ENCODE measurements around the gene NCOA7.
"Not testable (repeated sequence)": the region's sequence is repeated elsewhere in the genome, so short reads cannot be mapped to it uniquely, and the experiment has no call there.

The NCOA7 gene

DNA sequence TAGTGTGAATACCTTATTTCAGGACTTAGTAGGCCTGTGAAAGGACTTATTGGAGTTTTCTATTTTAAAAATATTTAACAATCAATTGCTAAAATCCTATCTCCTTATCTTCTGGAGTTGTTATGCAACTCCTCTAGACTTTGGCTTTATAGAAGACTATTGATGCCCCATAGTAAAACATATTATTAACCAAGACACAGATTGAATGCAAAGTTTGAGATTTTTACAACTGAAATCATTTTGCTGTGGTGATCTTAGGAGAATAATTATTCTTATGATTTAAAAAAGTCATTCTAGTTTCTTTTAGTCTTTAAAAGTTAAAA lies 36.9 kb upstream of the NCOA7 start:
- no peak for DNase-seq

DNA sequence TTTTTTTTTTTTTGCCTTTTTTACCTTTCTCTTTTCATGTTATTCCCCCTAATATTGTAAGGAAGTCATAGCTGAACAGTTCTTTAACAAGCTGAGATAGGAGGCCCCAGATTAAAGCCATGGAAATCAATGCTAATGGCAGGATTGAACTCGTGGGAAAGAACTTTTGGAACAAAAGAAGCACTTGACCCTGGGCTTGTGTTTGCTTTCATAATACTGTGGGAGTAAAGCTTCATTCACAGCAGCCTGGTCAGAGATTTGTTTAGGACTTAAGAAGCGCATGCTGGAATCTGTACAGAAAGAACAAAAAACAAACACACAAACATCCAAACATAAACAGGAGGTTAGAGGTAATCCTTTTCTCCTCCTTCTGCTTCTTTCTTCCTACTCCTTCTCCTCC lies 36.2 kb upstream of the NCOA7 start:
- DNase-seq, result no peak

DNA sequence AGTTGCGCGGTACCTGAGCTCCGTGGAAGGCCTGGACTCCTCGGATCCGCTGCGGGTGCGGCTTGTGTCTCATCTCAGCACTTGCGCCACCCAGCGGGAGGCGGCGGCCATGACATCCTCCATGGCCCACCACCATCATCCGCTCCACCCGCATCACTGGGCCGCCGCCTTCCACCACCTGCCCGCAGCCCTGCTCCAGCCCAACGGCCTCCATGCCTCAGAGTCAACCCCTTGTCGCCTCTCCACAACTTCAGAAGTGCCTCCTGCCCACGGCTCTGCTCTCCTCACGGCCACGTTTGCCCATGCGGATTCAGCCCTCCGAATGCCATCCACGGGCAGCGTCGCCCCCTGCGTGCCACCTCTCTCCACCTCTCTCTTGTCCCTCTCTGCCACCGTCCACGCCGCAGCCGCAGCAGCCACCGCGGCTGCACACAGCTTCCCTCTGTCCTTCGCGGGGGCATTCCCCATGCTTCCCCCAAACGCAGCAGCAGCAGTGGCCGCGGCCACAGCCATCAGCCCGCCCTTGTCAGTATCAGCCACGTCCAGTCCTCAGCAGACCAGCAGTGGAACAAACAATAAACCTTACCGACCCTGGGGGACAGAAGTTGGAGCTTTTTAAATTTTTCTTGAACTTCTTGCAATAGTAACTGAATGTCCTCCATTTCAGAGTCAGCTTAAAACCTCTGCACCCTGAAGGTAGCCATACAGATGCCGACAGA lies 31.4 kb upstream of the NCOA7 start:
- DNase-seq, result no peak

DNA sequence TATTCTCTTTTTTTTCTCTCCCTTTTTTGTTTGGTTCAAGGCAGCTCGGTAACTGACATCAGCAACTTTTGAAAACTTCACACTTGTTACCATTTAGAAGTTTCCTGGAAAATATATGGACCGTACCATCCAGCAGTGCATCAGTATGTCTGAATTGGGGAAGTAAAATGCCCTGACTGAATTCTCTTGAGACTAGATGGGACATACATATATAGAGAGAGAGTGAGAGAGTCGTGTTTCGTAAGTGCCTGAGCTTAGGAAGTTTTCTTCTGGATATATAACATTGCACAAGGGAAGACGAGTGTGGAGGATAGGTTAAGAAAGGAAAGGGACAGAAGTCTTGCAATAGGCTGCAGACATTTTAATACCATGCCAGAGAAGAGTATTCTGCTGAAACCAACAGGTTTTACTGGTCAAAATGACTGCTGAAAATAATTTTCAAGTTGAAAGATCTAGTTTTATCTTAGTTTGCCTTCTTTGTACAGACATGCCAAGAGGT lies 30.8 kb upstream of the NCOA7 start:
- DNase-seq, result no peak

DNA sequence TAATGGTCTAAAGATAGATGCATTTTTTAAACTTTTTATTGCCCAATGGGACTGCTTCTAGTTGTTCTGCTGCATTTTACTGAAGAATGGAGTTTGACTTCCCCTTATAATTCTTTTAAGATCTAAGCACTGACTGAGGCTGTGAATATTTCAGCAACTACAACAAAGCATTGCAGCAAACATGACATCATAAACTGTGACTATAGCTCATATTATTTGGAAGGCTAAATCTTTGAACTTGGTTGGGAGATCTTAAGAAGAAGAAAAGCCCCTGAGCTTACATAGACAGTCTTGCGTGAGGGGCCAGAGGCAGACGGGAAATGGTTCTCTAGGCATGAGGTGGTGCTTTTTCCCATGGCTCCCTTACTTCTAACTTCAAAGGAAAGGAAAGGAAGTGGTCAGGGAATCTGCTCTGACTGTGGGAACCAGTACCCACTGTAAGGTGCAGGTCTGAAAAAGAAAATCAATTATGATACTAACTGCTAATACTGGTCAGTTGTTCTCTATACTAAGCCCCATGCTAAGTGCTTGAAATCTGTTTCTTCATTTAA lies 26.6 kb upstream of the NCOA7 start:
- DNase-seq, result no peak

DNA sequence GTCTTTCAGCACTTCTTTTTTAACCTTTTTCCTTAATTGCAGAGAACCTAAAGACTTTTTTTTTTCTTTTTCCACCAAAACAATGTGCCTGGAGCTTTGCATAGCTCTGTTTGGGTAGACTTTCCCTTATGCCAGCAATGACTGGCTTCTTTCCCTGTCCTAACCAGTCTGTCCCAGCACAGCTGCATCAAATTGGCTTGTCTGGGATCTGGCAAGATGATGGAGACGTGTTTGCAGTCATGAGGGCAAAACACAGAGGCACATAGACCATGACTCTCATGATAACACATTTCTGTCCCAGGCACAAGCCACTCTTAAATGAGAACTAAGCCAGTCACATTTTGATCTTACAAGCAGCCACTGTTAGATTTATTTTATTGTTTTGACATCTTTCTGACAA lies 24.8 kb upstream of the NCOA7 start:
- DNase-seq, result peak; percentile 14

DNA sequence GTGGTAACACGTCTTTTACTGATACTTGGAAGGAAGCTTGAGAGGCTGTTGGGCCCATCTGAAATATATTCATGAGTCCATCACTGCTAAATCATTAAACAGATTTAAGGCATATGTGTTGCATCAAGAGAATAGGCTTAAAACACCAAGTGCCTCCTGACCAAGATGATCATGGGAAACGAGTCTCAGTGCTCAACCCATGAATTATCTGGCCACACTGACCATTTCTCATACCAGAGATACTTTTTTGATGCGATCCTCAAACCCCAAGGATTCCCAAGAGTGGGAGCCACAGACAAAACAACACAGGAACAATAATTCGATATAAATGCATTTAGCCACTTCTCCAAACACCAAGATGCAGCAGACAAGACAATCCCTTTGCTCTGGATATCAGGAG lies 24.1 kb upstream of the NCOA7 start:
- no peak for DNase-seq

DNA sequence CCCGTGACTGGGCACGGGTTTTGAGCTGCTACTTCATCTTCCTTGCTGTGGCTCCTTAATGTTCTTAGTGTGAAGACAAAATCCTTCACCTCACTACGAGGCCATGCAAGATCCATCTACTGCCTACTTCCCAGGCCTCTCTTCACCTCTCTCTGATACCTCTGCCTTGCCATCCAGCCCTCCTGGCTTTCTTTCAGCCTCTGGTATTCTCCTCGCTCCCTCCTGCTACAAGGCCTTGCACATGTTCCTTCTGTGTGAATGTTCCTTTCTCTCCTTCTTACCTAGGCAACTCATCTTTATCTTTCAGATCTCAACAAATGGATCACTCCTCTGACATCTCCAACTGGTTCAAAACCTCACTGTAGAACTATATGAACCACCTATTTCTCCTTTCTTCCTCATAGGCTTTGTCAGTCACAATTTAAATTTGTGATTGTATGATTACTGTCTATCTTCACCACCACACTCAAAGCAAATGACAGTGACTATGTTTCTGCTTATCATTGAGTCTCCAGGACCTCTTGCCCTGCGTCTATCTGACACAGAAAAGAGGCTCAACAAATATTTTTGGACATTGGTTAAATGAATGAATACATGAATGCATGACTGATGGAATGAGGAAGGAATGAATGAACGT lies 21.5 kb upstream of the NCOA7 start:
- no peak for DNase-seq

DNA sequence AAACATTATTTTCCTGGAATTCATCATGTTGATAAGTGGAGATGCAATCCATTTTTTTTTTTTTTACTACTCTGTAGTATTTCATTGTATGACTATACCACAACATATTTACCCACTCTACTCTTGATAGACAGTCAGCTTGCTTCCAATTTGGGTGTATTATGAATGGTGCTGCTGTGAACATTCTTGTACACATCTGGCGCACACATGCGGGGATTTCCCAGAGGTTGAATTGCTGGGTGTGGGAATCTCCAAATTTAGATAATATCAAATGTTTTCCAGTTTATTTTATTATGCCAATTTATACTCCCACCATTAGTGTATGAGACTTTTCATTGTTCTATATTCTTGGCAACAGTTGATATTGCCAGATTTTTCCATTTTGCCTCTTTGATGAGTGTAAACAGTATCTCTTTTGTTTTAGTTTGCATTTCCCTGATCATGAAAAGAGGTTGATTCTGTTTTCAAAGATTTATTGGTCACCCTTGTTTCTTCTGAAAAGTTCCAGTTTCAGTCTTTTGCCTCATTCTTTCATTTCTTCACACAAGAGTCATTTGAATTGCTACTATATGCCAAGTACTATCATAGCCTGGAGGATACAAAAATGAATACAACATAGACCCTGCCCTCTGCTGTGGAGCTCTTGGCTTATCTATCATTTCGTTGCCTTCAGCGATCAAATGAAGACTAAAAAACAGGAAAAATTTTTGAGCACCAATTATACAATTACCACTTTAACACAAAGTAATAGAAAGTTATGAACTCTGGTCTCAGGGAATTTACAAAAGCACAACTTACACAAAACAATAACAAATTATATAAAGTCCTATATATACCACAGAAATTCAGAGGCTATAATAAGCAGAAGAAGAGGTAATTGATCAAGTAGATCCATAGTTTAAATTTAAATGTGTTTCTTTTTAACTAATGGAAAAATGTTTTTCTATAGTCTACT lies 17.1 kb upstream of the NCOA7 start:
- no peak for DNase-seq

DNA sequence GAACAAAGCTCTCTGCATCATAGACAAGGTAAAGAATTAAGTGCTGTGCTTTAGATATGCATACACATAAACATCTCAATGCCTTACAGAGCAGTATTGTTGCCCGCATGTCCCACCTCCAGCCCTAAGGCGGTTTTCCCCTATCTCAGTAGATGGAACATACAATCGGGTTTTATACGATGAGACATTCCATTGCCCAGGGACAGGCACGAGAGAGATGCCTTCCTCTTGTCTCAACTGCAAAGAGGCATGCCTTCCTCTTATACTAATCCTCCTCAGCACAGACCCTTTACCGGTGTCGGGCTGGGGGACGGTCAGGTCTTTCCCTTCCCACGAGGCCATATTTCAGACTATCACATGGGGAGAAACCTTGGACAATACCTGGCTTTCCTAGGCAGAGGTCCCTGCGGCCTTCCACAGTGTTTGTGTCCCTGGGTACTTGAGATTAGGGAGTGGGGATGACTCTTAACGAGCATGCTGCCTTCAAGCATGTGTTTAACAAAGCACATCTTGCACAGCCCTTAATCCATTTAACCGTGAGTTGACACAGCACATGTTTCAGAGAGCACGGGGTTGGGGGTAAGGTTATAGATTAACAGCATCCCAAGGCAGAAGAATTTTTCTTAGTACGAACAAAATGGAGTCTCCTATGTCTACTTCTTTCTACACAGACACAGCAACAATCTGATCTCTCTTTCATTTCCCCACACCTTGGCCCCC lies 14.5 kb upstream of the NCOA7 start:
- not testable (repeated sequence) for DNase-seq

DNA sequence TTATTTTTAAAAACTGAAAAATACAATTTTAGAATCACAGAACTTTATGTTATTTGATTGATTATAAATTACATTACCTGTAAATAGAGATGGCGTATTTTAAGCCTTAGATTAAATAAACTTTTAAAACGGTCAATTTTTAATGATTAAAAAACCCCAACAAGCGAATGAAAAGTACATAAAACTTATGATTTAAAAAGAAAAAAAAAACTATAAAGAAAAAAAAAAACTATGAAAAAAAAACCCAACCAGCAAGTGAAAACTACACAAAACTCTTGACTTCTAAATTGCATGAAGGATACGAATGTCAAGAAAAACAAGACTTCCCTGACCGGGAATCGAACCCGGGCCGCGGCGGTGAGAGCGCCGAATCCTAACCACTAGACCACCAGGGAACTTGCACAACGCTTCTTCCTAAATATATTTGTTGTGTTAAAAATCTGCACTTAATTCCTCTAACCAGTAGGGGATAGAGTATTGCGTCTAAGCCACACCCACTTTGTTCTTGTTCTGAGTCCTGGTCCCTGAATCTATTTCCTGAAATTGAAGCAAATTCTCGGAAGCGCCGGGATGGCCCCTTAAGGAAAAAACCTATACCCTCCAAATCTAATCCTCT lies 10.7 kb upstream of the NCOA7 start:
- DNase-seq, result peak; percentile 92

DNA sequence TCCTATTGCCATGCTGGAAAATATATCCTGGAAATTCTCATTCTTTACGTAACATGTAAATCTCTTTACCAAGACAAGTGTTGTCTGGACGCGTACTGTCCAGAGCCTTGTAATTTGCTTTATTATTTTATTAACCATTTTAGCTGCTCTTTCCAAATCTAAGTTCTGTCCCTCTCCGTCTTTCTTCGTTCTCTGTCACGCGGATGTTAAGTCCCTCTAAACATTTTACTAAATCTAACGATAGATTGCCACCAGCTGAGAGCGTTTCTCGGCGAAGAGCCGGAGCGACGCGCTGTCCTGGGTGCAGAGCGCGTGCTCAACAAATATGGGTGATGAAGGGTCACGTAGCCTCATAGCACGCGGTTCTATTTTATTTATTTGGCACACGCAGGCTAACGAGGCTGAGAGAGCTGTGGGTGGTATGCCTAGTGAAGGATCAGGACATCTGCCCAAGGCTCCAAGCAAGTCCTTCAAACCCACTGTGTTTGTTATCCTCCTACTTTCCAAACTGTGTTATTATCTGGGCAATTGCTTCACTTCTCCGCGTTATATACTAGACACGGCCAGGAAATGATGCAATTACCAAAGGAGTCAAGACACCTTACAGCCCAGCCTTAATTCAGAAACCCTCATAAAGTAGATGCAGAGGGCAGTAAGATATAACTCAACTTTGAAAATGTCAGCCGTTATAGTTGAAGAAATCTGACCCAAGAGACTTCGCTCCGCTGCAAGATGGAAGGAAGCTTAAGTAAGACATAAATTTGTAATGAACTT lies 10.0 kb upstream of the NCOA7 start:
- peak; percentile 73 for DNase-seq

DNA sequence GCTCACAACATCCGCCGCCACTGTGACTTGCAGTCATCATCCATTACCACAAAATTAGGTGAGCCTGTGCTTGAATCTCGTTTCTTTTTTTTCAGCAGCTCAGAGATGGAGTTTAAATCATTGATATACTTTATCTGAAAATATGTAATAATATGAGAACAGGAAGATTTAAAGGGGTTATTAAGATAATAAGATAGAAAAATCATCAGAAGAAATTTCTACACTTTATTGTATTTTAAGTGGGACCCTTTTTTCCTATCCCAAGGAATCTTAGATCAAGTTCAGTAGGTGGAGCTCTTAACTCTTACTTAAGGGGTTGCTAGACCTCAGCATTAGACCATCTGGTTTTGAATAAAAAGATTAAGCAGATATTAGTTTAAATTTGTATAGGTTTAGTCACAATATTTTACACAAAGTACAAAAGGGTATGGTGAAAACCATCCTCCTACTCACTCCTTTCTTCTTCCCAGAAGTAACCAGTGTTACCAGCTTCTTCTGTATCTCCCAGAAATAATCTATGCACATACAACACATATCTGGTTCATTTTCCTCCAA lies 9.4 kb upstream of the NCOA7 start:
- DNase-seq, result peak; percentile 65

DNA sequence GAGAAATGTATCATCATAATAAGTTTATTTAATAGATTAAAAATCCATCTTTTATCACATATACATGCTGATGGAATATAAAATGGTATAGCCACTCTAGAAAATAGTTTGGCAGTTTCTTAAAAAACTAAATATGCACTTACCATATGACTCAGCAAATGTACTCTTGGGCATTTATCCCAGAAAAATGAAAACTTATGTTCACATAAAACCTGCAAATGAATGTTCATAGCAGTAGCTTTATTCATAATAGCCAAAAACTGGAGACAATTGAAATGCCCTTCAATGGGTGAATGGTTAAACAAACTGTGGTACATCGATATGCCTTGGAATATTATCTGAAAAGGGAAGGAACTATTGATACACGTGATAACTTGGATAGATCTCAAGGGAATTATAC lies 6.4 kb upstream of the NCOA7 start:
- DNase-seq, result no peak

DNA sequence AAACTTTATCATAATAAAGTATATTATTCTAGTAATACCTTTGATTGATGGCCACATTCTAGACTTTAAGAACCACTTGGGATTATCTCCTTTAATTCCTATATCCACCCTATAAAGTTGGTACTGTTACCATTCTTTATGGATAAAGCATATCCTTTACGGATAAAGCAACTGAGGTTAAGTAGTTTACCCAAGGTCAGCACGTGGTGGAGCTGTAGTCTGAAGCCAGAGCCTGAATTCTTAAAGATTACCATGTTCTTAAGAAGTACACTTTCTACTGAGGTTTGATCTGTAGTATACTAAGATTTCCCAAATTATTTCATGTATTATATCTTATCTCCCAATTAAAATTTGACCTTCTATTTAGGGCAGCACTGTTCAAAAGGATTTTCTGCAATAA lies 3.0 kb upstream of the NCOA7 start:
- peak; percentile 34 for DNase-seq

DNA sequence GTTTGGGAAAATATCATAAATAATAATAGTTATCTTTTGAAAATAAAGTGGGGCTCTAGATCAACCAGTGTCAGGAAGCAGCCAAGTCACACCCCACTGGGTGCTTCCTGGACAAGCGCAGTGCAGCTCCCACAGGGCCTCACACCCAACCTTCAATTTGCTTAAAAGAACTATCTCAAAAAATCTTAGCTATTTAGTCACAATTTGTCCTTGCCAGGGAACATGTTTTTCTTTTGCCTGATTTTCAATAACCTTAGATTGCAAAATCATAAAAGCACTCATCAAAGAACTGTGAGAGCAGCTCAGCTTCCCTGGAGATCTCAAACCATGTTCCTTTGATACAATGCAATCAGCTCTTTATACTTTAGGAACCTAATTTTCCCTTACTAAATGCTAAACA lies 1.6 kb upstream of the NCOA7 start:
- no peak for DNase-seq

DNA sequence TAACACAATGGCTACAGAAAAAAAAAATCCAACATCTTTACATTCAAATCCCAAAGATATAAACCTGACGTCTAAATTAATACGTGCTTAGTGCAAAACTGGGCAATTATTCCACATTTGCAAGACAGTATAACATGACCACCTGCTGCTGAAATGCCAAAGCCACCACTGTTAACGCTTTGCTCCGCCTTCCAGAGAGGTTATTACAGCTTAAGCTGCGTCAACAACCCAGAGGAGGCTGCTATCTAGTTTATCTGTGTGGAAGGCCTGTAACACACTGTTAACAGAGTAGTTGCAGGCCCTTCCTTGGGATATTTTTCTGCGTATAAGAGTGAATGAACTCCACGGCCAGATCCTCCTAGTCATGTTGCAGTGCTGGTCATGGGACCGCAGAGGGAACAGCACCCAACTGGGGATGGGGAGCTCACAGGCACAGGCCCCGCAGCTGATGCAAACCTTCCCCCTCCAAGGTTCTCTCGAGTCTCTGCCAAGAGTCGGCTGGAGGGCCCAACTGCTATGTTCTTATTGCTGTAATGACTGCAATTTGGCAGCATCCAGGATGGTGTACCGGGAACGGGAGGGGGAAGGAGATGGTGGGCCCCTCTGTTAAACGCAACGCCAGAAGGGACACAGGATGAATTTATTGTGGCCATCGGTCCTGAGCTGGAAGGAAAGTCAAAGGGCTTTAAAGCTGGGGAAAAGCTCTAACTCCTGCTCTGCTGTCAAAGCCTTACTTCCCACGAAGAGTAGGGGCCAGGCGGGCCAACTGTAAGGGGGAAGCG lies 993 bp upstream of the NCOA7 start:
- peak; percentile 74 for DNase-seq

DNA sequence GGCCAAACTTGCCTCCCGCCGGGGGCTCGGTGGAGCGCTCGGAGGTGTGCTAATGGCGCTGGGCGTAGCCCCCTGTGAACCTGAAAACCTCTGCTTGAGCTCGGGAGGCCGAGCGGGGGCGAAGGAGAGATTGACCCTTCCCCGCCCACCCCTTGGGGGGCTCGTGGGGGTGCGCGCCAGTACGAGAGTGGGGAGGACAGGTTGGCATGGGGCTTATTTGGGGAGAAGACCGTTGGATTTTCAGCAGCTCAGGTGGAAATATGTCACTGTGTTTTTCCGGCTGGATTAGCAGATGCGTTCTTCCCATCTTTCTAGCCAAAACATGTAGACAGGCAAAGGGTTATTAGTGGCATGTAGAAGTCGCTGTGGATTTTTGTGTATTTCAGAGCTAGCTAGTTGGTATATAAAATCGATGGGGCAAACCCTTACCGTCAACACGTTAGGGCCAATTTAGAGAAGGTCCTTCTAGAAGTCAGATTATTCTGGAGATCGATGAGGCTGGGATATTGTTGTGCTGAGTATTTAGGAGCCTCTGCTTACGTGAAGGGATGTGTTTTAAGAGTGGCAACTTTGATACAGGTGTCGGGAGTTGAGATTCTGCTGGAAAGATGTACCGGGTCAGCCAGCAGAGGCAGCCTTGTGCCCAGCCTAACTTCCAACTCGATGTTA lies 525 bp downstream of the NCOA7 start:
- DNase-seq, result peak; percentile 77

DNA sequence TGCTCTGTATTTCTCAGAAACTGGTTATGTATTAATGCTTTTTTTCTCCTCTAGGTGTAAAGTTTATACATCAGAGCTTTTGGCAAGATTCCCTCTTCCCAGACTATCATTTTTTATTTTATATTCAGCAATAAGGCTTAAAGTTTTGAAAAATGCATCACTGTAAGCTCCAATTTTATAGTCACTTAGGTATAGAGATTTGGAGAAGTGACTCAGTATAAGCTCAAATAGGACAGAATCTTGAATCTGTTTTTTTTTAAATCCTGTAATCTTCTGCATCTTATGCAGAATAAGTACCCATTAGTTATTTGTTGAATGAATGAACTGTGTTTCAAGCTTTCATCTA lies 1.0 kb downstream of the NCOA7 start:
- DNase-seq, result no peak

DNA sequence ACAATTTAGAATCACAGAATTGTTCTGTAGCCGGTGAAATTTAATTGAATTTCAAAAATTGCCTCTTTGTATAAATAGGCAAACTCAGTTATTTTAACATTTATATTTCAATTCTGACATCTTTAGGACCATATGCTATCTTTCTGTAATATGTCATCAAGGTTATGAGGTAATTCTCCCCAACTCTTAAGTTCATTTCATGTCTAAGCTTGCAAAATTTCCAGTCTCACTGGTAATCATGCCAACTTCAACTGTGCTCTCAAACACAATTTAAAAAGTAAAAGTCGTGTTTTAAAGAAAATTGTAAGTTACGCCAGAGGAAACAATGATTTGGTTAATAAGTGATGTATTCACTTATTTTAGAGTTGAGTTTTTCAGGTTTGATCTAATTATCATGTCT lies 1.4 kb downstream of the NCOA7 start:
- DNase-seq, result no peak

All from midbrain (tissue), 1 donor.